GM18526 (cell line): ENCODE data around the gene LRP5.

Experiments
- POLR2A ChIP-seq: IDR thresholded peaks from 3 replicates; pipeline ENCODE4 v1.6.1; 2011; ENCODE audit not compliant: insufficient read length; ENCODE audit errors: extremely low read depth

Gene LRP5

GRCh38 chr11:68431984-68432645, 119.7 kb downstream of the LRP5 start:
- TF ChIP-seq POLR2A, result no peak

- TF ChIP-seq POLR2A, result no peak
These were observed 120.5 kb downstream of the LRP5 start for GRCh38 chr11:68432874-68433273.

DNA sequence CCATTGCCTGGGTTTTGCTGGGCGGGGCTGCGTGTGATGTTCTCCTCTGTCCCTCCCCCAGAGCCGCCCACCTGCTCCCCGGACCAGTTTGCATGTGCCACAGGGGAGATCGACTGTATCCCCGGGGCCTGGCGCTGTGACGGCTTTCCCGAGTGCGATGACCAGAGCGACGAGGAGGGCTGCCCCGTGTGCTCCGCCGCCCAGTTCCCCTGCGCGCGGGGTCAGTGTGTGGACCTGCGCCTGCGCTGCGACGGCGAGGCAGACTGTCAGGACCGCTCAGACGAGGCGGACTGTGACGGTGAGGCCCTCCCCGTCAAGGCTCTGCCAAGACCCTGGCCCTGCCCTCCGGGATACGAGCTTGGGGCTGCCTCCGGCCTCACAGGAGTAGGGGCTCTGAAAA, 121.2 kb downstream of the LRP5 start:
- no peak for TF ChIP-seq POLR2A

DNA sequence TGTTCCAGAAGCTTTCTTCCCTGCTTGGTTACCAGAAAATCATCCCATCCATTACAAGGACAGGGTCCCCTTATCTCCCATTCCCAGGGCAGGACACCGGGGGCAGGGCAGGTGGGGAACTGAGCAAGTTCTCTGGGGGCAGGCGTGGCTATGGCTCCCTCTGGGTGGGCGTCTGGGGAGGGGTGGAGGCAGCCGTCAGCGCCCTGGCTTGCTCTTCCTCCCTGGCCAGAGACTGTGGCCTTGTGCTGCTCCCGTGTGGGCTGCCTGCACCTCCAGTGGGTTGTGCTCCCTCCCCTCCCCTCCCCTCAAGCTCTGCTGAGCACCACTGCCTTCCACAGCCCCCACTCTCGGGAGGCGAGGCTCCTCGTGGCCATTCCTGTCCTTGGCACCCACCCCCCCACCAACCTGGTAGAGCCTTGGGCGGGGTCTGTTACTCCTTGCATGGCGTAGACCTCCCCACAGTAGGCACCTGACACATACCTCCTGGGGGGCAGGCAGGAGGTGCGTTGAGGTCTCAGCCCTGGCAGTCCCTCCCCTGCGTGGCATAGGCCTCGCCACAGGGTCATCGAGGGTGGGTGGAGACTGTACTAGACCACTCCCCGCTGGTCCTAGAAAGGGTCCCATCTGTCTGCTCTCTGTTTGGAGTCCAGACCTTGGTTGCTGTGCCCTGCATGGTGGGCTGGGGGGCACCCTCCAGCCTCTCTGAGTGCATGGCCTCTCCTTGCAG, 123.9 kb downstream of the LRP5 start:
- no peak for TF ChIP-seq POLR2A

GRCh38 chr11:68436985-68437926, 124.9 kb downstream of the LRP5 start:
- no peak for TF ChIP-seq POLR2A

DNA sequence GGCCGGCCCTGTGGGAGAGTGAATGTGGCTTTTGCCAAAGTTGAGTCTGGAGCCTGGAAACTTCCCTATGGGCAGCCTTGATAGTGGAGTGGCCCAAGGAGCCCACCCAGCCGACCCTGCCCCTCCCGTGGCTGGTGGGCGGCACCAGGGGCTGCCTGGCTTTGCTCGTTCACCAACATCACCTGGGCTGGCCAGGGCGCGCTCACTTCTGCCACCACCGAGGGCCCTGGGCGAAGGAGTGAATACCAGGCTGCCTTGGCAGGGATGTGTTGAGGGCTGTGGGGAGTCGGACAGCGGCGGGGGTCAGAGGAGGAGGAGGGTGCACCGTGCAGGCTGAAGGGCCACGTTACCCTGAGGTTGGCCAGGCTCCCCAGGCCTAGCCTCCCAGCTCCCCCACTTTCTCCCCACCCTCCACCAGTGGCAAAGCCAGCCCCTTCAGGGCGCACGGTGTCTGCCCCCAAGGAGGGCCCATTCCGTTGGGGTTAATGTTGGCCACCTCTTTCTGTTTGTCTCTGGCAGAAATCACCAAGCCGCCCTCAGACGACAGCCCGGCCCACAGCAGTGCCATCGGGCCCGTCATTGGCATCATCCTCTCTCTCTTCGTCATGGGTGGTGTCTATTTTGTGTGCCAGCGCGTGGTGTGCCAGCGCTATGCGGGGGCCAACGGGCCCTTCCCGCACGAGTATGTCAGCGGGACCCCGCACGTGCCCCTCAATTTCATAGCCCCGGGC, 125.7 kb downstream of the LRP5 start:
- TF ChIP-seq POLR2A, result no peak

- no peak for TF ChIP-seq POLR2A
These were observed 126.4 kb downstream of the LRP5 start for GRCh38 chr11:68438658-68439259.

GRCh38 chr11:68439355-68440065, 127.1 kb downstream of the LRP5 start:
- no peak for TF ChIP-seq POLR2A

DNA sequence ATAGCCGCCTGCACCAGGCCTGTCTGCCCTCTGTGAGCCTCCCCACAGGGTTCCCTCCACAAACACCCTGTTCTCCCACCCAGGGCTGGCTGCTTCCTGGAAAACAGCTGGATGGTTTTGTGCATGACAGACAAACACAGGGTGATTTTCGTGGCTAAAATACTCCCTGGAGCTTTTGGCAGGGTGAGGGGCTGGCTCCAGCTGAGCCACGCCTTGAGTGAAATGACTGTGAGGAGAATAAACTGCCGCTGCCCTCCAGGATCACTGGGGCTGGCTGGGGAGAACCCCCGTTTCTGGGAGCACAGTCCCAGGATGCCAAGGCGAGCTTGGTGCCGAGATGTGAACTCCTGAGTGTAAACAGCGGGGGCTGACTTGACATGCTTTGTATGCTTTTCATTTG, 127.8 kb downstream of the LRP5 start:
- no peak for TF ChIP-seq POLR2A

DNA sequence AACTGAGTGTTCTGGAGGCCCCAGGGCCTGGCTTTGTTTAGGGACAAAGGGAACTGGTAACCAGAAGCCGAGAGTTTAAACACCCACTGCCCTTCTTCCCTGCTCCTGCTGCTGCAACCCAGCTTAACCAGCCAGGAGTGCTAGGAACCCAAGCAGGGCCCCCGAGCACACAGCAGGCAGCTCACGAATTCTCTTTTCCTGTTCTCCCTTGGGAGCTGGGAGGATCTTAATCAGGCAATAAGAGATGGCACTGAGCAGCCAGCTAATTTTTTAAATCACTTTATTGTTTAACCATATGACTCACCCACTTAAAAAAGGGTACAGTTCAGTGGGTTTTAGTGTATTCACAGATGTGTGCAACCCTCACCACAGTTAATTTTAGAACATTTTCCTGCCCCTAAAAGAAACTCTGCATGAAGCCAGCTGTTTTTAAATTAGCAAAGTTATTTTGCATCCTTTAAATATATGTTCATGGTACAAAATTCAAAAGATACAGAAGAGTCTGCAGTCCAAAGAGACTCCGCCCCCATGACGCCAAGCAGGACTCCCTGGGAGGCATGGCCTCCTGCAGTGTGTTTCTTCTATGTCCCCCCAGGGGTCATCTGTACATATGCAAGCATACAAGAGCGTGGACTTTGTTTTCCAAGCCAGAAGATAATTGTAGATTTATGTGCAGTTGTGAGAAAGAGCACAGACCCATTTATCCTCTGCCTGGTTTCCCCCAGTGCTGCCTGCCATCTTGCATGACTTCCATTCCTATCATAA, 129.3 kb downstream of the LRP5 start:
- no peak for TF ChIP-seq POLR2A

DNA sequence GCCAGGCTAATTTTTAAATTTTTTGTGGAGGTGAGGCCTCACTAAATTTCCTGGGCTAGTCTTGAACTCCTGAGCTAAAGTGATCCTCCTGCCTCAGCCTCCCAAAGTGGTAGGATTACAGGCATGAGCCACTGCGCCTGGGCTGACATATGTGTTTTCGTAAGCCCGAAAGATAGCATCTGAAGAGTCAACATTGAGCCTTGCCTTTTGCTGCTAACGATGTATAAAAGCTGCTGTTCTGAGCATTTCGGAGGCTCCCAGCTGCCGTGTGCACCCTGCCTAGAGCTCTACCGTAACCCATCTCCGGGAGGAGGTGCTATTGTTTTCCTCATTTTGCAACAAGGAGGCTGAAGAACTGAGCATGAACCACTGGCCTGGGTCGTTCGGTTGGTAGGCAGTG, 130.0 kb downstream of the LRP5 start:
- TF ChIP-seq POLR2A, result no peak

DNA sequence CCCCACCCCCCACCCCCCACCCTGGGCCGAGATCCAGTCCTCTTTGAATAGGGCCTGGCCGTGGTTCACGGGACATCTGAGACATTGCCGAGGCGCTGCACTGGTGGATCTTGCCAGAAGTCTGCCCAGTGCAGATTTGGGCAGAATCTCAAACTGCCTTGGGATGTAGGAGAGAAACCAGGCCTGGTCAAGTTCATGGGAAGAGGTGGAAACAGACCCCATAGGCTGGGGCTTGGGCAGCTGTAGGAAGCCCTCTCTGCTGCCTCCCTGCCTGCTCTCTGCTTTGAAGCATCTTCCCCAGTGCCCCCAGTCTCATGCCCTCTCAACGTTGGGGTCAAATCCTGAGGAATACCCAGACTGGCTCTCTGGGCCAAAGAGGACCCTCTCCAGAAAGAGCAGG, 132.2 kb downstream of the LRP5 start:
- no peak for TF ChIP-seq POLR2A

- TF ChIP-seq POLR2A, result no peak
These were observed 133.2 kb downstream of the LRP5 start for GRCh38 chr11:68445531-68446035.
